Measurements from ENCODE around the gene LCORL. TPM values are rescaled to one million over a fixed set of nuclear protein-coding genes. Genes with fewer than 3 reads are reported as not detected.

Gene LCORL
- total RNA-seq, 1 experiment from 2014 or later, result 15.5 TPM

DNA sequence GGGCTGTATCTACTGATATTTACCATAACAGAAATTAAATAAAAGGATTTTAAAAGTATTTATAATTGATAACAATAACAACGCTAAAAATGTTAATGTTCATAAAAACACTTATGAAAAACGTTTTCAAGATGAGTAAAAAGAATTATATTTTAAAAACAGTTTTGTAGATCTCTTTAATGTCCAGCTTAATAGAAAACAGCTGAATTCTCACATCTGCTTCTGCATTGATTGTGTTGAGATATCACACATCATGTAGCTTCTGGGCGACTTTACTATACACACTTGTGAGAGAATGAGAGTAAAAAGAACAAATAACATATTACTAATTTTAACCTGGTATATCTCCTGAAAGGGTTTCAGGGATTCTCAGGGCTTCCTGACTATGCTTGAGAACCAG, 127.1 kb downstream of the LCORL start:
- Histone ChIP-seq H2BK20ac (ENCODE audit: low read depth, low read length, poor library complexity, severe bottlenecking) (no peak overlapping the region), H3K79me2 (ENCODE audit: insufficient read depth, low read length) (no peaks in the 10 kb centered on the region), H4K8ac (replicated peaks; ENCODE audit: insufficient read length, low read depth, low read length) (no peak overlapping the region), H3K23me2 (ENCODE audit: insufficient read length, low read depth, low read length, poor library complexity, severe bottlenecking) (no peaks in the 10 kb centered on the region), H3K9ac (ENCODE audit: extremely low read depth, insufficient read length, low read length) (no peak overlapping the region), H2BK5ac (ENCODE audit: insufficient read length, low read length) (no peak overlapping the region), H3K56ac (ENCODE audit: insufficient read length, low read depth, low read length) (no peak overlapping the region), H2AK5ac (ENCODE audit: insufficient read length, low read length) (no peak overlapping the region), H3K14ac (ENCODE audit: insufficient read depth, low read length) (no peak overlapping the region), H3K18ac (ENCODE audit: insufficient read length, low read depth, low read length) (no peak overlapping the region), H3K9me3 (ENCODE audit: control insufficient read depth, low read depth, low read length) (no peaks in the 10 kb centered on the region), H3K79me1 (ENCODE audit: insufficient read depth, low read depth, low read length, poor library complexity, severe bottlenecking) (no peaks in the 10 kb centered on the region), H2BK120ac (ENCODE audit: low read depth, low read length, poor library complexity, severe bottlenecking) (no peak overlapping the region), H3K27me3 (ENCODE audit: insufficient read depth, low read length) (no peaks in the 10 kb centered on the region), H2BK15ac (ENCODE audit: low read depth, low read length) (no peak overlapping the region), H3K27ac (ENCODE audit: insufficient read length, low read depth, low read length) (no peak overlapping the region), H4K20me1 (ENCODE audit: control insufficient read depth, insufficient read depth, insufficient read length) (no peaks in the 10 kb centered on the region), H2BK12ac (ENCODE audit: insufficient read length, low read depth, low read length) (no peak overlapping the region), H3K23ac (ENCODE audit: insufficient read length, low read depth, low read length) (no peak overlapping the region), H3K4me2 (ENCODE audit: insufficient read depth, insufficient read length, low read length) (no peak overlapping the region), H2AFZ (ENCODE audit: low read length) (no peak overlapping the region), H3K4me1 (ENCODE audit: insufficient read depth, low read length) (no peaks in the 10 kb centered on the region), H3K4ac (ENCODE audit: low read depth, low read length) (no peak overlapping the region), H3T11ph (ENCODE audit: low read length) (no peak overlapping the region), H4K91ac (ENCODE audit: insufficient read length, low read depth, low read length) (no peak overlapping the region), H4K5ac (ENCODE audit: insufficient read length, low read depth, low read length) (no peak overlapping the region)
- Mint-ChIP-seq H3K36me3 (ENCODE audit: insufficient read depth in 1 of 3, low read depth in 3 of 3) (no peaks in the 10 kb centered on the region), H3K4me3 (no peak overlapping the region), H3K4me1 (peaks cover 7 to 10% of the 10 kb centered on the region in 2 experiments), H3K27ac (no peak overlapping the region), H3K9me3 (no peaks in the 10 kb centered on the region), H3K27me3 (ENCODE audit: low read depth) (no peaks in the 10 kb centered on the region)
- no peak for DNase-seq
- no CpG with 5 or more reads among the region's 3 CpGs for WGBS (ENCODE audit: extremely low coverage, insufficient read length, low lambda C conversion rate)
- TF ChIP-seq, protein P1, sequence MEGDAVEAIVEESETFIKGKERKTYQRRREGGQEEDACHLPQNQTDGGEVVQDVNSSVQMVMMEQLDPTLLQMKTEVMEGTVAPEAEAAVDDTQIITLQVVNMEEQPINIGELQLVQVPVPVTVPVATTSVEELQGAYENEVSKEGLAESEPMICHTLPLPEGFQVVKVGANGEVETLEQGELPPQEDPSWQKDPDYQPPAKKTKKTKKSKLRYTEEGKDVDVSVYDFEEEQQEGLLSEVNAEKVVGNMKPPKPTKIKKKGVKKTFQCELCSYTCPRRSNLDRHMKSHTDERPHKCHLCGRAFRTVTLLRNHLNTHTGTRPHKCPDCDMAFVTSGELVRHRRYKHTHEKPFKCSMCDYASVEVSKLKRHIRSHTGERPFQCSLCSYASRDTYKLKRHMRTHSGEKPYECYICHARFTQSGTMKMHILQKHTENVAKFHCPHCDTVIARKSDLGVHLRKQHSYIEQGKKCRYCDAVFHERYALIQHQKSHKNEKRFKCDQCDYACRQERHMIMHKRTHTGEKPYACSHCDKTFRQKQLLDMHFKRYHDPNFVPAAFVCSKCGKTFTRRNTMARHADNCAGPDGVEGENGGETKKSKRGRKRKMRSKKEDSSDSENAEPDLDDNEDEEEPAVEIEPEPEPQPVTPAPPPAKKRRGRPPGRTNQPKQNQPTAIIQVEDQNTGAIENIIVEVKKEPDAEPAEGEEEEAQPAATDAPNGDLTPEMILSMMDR (conservative IDR thresholded peaks at IDR 0.05), result no peak

Data from H9 (cell line).